ENCODE data around the gene FSHR. TPM values are rescaled to one million over a fixed set of nuclear protein-coding genes. Genes with fewer than 3 reads are reported as not detected.

FSHR gene, protein sequence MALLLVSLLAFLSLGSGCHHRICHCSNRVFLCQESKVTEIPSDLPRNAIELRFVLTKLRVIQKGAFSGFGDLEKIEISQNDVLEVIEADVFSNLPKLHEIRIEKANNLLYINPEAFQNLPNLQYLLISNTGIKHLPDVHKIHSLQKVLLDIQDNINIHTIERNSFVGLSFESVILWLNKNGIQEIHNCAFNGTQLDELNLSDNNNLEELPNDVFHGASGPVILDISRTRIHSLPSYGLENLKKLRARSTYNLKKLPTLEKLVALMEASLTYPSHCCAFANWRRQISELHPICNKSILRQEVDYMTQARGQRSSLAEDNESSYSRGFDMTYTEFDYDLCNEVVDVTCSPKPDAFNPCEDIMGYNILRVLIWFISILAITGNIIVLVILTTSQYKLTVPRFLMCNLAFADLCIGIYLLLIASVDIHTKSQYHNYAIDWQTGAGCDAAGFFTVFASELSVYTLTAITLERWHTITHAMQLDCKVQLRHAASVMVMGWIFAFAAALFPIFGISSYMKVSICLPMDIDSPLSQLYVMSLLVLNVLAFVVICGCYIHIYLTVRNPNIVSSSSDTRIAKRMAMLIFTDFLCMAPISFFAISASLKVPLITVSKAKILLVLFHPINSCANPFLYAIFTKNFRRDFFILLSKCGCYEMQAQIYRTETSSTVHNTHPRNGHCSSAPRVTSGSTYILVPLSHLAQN
- total RNA-seq, result not detected

DNA sequence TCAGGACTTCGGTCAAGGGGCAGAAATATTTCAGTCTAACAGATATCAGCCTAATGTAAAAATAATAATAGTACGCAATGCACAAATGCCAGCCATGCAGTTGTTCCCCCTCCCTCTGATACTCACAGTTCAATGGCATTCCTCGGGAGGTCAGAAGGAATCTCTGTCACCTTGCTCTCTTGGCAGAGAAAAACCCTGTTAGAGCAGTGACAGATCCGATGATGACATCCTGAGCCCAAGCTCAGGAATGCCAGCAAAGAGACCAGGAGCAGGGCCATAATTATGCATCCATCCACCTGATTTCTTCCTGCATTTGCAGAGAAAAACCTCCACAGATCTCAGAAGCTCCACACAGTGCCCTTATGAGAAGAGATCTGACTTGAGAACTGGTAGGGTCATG is at the start of gene FSHR:
FSHR (minus strand) TSS at position 376 of the 400 bp plus-strand sequence; CDS start at position 278, 98 bp downstream.
- Histone ChIP-seq H3K27me3 (ENCODE audit: insufficient read depth, low read length) (no peaks in the 10 kb centered on the region), H3K9me3 (ENCODE audit: low read depth, low read length) (no peaks in the 10 kb centered on the region), H3K4me1 (ENCODE audit: insufficient read depth, low read length) (no peaks in the 10 kb centered on the region), H3K4me3 (ENCODE audit: low read length) (no peak within 1 kb of the TSS)

DNA sequence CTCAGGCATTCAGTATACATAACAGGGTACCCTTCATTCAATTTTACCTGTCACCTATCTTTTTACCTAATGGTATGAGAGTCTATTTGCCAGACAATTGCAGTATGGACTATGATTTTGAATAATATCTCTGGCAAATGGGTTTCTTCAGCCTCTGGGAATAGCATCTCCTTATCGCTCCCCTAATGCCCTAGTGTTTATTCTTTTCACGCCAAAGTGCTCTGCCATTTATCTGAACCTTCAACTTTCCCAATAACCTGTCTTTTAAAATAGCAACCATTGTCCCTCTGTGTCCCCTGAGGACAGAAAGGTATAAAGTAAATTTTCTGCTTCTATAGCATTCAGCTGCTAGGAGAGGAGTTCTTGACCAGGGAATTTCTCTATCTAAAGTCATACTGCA is 45.0 kb upstream of the FSHR start:
- Histone ChIP-seq H3K4me3 (ENCODE audit: low read length) (no peak overlapping the region), H3K27me3 (ENCODE audit: insufficient read depth, low read length) (no peaks in the 10 kb centered on the region), H3K9me3 (ENCODE audit: low read depth, low read length) (no peaks in the 10 kb centered on the region), H3K4me1 (ENCODE audit: insufficient read depth, low read length) (no peaks in the 10 kb centered on the region)

DNA sequence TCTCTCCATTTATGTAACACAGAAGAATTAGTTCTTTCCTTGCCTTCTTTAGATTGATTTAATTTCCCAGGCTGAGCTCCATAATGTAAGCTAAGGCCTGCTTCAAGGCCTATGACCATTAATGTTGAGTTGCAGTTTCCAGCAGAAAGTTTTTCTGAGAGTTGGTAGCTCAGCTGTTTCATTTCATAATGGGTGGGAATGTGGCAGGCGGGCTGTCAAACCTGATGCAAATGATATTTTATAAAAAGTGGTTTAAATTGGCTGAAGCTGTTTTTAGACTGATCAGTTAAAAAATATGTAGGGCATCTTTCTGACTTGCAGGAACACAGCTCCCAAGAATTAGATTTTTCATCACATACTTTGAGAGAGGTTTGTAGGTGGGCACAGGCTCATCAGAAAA is 40.4 kb upstream of the FSHR start:
- no peaks in the 10 kb centered on the region for H3K4me1 ChIP-seq (ENCODE audit: insufficient read depth, low read length)
- H3K9me3 ChIP-seq (ENCODE audit: low read depth, low read length), result no peaks in the 10 kb centered on the region
- H3K4me3 ChIP-seq (ENCODE audit: low read length), result no peak overlapping the region
- H3K27me3 ChIP-seq (ENCODE audit: insufficient read depth, low read length), result no peaks in the 10 kb centered on the region

DNA sequence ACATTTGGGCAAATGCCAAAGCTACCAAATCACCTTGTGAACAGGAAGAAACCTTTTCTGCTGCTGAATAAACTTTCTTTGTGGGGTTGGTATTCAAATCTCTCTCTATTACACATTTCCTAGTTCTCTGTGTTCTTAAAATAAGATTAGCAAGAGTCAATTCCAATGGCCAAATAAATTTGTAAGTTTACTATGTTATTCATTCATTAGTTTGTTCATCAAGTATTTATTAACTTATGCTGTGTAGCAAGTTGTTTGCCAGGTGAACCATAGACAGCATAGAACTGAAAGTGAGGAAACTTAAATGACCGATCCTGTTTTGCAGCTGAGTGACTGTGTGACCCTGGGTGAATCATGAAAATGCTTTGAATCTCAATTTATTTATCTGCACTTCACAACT is 37.7 kb upstream of the FSHR start:
- H3K9me3 ChIP-seq (ENCODE audit: low read depth, low read length), result no peaks in the 10 kb centered on the region
- H3K4me3 ChIP-seq (ENCODE audit: low read length), result no peak overlapping the region
- no peaks in the 10 kb centered on the region for H3K27me3 ChIP-seq (ENCODE audit: insufficient read depth, low read length)
- no peaks in the 10 kb centered on the region for H3K4me1 ChIP-seq (ENCODE audit: insufficient read depth, low read length)

DNA sequence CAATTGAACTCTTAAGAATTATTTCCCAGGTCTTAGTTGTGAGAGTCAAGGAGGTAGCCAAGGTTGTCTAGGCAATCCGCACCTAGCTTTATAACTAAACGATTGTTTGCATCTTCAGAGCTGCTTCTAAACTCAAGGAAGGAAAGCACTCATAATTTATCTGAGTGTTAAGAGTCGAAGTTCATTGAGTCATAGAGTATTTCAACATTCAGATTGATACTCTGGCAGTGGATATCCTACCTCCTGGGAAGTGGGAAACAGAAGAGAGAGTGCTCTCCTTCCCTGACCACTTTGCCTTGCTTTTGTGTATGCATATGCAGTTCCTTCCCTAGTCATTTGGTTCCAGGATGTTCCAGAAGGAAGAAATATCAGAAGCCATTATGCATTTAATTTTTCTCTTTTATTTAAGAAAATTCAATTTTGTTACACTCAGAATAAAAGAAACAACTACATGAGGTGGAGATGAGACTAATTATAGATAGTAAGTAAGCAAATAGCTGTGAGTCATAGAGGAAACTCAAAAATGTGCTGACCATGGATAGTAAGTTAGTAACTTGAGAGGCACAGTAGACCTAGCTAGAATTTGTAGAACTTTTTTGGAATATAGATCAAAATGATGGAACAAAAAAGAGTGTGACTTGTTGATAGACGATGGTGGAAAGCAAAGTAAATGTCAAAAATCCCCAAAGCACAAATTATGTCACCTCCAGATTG is 35.4 kb upstream of the FSHR start:
- Histone ChIP-seq H3K4me1 (ENCODE audit: insufficient read depth, low read length) (no peaks in the 10 kb centered on the region), H3K9me3 (ENCODE audit: low read depth, low read length) (no peaks in the 10 kb centered on the region), H3K4me3 (ENCODE audit: low read length) (no peak overlapping the region), H3K27me3 (ENCODE audit: insufficient read depth, low read length) (no peaks in the 10 kb centered on the region)

DNA sequence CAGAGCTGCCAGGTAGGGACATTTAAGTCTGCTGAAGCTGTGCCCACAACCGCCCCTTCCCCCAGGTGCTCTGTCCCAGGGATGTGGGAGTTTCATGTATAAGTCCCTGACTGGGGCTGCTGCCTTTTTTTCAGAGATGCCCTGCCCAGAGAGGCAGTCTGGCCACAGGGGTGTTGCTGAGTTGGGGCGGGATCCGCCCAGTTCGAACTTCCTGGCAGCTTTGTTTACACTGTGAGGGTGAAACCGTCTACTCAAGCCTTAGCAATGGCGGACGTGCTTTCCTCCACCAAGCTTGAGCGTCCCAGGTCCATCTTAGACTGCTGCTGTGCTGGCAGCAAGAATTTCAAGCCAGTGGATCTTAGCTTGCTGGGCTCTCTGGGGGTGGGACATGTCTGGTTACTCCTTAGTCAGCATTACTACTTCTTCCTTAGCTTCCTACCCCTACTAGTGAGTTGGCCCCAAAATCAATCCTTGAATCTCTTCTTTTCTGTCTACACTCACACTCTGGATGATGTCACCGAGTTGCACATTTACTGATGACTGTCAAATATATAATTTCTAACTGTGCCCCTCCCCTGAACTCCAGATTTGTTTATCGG is 31.8 kb upstream of the FSHR start:
- Histone ChIP-seq H3K4me1 (ENCODE audit: insufficient read depth, low read length) (no peaks in the 10 kb centered on the region), H3K9me3 (ENCODE audit: low read depth, low read length) (no peaks in the 10 kb centered on the region), H3K27me3 (ENCODE audit: insufficient read depth, low read length) (no peaks in the 10 kb centered on the region), H3K4me3 (ENCODE audit: low read length) (no peak overlapping the region)

DNA sequence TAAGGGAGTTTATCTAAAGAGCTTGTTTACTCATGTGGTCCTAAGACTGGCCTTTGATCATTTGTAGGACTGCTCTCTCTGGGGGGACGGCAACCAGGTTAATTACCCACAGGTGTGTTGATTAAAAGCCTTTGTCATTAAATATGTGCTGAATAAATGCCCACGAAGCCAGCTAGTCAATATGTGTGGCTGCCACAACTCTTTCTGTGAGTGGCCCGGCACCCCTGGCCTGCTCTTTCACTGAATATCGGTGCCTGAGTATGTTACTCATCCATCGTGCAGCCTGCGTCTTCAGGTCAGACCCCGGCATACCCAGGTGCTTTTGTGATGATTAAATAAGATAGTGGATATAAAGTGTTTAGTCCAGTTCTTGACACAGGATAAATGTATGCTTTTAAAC is 24.3 kb upstream of the FSHR start:
- no peaks in the 10 kb centered on the region for H3K27me3 ChIP-seq (ENCODE audit: insufficient read depth, low read length)
- H3K9me3 ChIP-seq (ENCODE audit: low read depth, low read length), result no peaks in the 10 kb centered on the region
- no peaks in the 10 kb centered on the region for H3K4me1 ChIP-seq (ENCODE audit: insufficient read depth, low read length)
- H3K4me3 ChIP-seq (ENCODE audit: low read length), result no peak overlapping the region

DNA sequence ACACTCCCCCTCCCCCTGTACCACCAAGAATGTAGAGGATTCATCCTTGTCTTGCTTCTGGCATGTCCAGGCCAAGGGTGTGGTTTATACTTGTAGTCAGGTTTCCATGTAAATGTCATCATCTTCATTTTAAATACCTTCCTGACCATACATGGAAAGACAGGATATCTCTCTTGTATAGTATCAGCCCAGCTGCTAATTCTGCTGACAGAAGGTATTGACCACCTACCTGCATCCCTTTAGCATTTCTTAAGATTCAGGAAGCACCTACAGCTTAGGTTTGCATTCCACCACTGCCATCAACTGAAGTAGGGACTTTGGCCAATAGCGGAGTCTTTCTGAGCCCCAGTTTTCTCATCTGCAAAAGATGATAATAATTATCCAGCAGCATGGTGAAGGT is 22.9 kb upstream of the FSHR start:
- Histone ChIP-seq H3K9me3 (ENCODE audit: low read depth, low read length) (no peaks in the 10 kb centered on the region), H3K4me3 (ENCODE audit: low read length) (no peak overlapping the region), H3K4me1 (ENCODE audit: insufficient read depth, low read length) (no peaks in the 10 kb centered on the region), H3K27me3 (ENCODE audit: insufficient read depth, low read length) (no peaks in the 10 kb centered on the region)

DNA sequence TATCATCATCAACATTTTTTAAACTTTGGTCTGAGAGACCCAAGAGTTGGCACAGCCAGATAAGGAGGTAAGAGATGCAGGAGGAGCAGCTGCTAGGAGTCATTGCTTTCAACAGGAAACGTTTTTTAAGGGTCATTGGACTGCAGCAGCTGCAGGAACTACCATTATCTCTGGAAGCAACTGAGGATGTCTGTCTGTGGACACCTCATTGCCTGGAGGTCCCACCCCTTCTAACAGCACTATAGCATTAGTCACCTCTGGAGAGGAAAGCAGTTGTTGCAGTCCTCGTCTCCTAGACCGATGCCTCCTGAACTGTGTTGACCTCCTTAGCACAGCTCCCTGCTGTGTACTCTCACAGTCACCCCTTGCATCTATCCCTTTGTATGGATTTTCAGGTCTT is 21.5 kb upstream of the FSHR start:
- no peaks in the 10 kb centered on the region for H3K9me3 ChIP-seq (ENCODE audit: low read depth, low read length)
- H3K27me3 ChIP-seq (ENCODE audit: insufficient read depth, low read length), result no peaks in the 10 kb centered on the region
- no peaks in the 10 kb centered on the region for H3K4me1 ChIP-seq (ENCODE audit: insufficient read depth, low read length)
- H3K4me3 ChIP-seq (ENCODE audit: low read length), result no peak overlapping the region

DNA sequence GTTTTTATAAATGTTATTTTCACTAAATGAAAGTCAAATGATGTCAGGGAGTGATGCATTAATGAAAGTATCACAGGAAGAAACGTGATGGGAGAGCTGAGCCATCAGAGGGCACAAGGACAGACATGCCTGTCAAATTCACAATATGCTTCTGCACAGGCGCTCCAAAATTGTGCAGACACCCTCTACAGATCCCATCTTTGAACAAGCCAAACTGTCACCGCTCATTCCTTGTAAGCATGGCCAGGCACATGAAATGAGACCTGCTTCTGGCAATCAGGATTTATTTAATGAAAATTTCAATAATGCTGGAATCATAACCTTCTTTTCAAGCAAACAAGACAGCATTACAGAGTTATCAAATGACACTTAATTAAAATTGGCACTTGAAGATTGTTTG is 20.4 kb upstream of the FSHR start:
- Histone ChIP-seq H3K4me3 (ENCODE audit: low read length) (no peak overlapping the region), H3K4me1 (ENCODE audit: insufficient read depth, low read length) (no peaks in the 10 kb centered on the region), H3K27me3 (ENCODE audit: insufficient read depth, low read length) (no peaks in the 10 kb centered on the region), H3K9me3 (ENCODE audit: low read depth, low read length) (no peaks in the 10 kb centered on the region)

DNA sequence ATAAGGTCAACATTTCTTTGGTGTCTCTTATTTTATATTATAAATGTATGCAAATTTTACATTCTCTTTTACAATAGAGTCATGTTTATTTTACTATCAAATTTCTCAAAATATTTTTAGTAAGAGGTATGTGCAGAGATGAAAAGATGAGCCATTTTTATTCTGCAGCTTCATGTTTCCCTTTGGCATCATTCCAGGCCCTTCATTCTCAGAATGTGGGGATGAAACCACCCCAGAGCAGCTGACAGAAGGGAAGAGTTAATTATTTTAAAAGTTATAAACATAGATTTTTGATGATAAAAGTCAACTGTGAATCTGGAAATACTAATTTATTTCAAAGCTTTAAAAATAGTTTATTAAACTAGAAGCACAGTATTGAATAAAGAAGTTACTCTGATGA is 12.8 kb upstream of the FSHR start:
- Histone ChIP-seq H3K4me1 (ENCODE audit: insufficient read depth, low read length) (no peaks in the 10 kb centered on the region), H3K4me3 (ENCODE audit: low read length) (no peak overlapping the region), H3K9me3 (ENCODE audit: low read depth, low read length) (no peaks in the 10 kb centered on the region), H3K27me3 (ENCODE audit: insufficient read depth, low read length) (no peaks in the 10 kb centered on the region)

DNA sequence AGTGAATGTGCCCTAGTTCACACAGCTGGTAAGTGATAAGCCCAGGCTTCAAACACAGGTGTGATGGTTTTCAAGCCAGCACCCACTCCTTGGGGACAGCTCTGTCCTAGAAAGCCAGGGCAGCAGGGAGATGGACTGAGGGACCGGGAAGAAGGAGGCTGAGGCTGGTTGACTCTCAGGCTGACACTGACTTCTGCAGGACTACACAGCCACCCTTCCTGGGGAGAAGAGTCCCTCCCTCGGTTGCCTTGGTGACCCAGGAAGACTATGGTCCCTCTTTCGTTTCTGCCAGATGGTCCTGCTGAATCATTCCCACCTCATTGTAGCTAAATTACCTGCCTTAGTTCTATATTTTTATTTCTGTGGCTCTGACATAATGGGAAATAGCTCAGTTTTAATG is 11.3 kb upstream of the FSHR start:
- Histone ChIP-seq H3K9me3 (ENCODE audit: low read depth, low read length) (no peaks in the 10 kb centered on the region), H3K27me3 (ENCODE audit: insufficient read depth, low read length) (no peaks in the 10 kb centered on the region), H3K4me3 (ENCODE audit: low read length) (no peak overlapping the region), H3K4me1 (ENCODE audit: insufficient read depth, low read length) (no peaks in the 10 kb centered on the region)

DNA sequence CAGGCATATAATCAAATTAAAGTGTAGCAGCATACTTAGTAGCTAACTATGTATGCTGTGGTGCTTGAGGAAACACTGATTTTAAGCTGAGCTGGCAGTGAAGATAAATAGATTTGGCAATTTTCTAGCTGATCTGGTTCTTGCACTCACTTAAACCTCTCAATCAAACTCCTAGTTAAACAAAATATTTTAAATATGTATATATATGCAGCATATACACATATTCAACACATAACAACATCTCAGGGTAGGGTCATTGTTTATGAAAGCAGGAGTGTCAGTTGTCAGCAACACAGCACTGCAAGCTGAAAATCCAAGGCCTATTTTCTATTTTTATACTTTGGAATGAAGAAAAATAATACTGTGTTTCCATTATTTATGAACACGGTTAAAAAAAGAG is 10.4 kb upstream of the FSHR start:
- Histone ChIP-seq H3K4me3 (ENCODE audit: low read length) (no peak overlapping the region), H3K4me1 (ENCODE audit: insufficient read depth, low read length) (no peaks in the 10 kb centered on the region), H3K9me3 (ENCODE audit: low read depth, low read length) (no peaks in the 10 kb centered on the region), H3K27me3 (ENCODE audit: insufficient read depth, low read length) (no peaks in the 10 kb centered on the region)

DNA sequence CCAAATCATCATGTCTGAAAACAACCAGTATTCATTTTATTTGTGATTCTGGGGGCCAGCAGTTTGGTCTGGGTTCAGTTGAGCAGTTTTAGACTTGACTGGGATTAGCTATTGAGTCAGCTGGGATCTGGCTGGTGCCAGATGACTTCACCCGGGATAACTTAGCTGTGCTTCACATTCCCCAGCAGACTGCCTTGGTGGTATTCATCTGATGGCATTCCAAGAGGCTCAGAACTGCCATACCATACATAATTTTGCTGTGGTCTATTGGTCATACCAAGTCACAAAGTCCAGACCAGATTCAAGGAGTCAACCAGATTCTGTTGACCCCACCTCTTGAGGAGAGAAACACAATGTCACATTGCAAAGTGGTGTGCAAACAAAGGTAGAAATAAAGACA is 7.8 kb upstream of the FSHR start:
- Histone ChIP-seq H3K4me3 (ENCODE audit: low read length) (no peak overlapping the region), H3K4me1 (ENCODE audit: insufficient read depth, low read length) (no peaks in the 10 kb centered on the region), H3K9me3 (ENCODE audit: low read depth, low read length) (no peaks in the 10 kb centered on the region), H3K27me3 (ENCODE audit: insufficient read depth, low read length) (no peaks in the 10 kb centered on the region)

DNA sequence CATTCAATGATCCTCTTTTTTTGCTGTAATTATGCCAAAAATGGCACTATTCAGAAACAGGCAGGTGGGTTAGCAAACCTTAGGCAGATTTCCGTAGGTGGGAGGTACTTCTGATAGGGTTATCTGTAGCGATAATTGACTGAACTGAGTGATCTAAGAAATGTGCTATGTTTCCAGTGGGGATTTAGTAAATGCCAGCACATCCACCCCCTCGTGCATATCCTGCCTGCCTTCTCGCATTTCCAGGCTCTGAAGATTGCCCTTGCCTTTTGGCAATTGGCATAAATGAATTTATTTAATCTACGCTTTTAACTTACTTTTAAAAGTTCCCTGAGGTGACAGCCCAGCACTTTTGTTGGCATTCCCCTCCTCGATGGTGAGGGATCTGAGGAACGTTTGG is 576 bp upstream of the FSHR start:
- H3K4me3 ChIP-seq (ENCODE audit: low read length), result no peak overlapping the region

More for the DNA sequence above, 576 bp upstream of the FSHR start:
- no peaks in the 10 kb centered on the region for H3K9me3 ChIP-seq (ENCODE audit: low read depth, low read length)
- no peaks in the 10 kb centered on the region for H3K4me1 ChIP-seq (ENCODE audit: insufficient read depth, low read length)
- no peaks in the 10 kb centered on the region for H3K27me3 ChIP-seq (ENCODE audit: insufficient read depth, low read length)
